Hematopoietic multipotent progenitor cell (in vitro differentiated cells): Measurements from ENCODE around the gene PYURF. TPM values are rescaled to one million over a fixed set of nuclear protein-coding genes. Genes with fewer than 3 reads are reported as not detected.

Source experiments
- DNase-seq, 3 donors: peaks; one replicate each; pipeline ENCODE4 v3.0.0-alpha.2; 2011 to 2015; ENCODE audit warnings: low read depth in 2 of 3, low spot score in 2 of 3
- total RNA-seq: library from RNA; depleted of rRNA; stranded (reverse); fragments of >200 nt; gene quantifications from one replicate; pipeline ENCODE4 v1.2.3, GENCODE V29; 2012

Gene PYURF
- total RNA-seq, 1 donor: 65.7 TPM

- no peak for DNase-seq
These were observed 8.7 kb downstream of the PYURF start for GRCh38 chr4:88514557-88515511.

GRCh38 chr4:88511236-88511635, 12.3 kb downstream of the PYURF start:
- no peak for DNase-seq

DNA sequence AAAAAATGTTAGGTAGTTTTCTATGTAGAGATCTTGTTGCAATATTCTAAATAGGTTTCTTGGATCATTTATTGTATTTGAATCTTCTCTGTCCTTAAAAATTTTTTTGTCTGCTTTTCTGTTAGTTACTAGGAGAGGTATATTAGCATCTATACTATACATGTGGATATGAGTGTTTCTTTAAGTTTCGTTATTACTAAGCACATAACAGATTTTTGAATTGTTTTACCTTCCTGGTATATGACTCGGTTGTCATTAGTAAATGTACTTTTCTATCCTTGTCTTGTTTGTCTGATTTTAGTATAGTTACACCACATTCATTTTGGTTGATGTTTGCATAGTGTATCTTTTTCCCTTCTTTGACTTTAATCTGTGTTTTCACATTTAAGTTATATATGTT, 20.2 kb downstream of the PYURF start:
- no peak for DNase-seq

DNA sequence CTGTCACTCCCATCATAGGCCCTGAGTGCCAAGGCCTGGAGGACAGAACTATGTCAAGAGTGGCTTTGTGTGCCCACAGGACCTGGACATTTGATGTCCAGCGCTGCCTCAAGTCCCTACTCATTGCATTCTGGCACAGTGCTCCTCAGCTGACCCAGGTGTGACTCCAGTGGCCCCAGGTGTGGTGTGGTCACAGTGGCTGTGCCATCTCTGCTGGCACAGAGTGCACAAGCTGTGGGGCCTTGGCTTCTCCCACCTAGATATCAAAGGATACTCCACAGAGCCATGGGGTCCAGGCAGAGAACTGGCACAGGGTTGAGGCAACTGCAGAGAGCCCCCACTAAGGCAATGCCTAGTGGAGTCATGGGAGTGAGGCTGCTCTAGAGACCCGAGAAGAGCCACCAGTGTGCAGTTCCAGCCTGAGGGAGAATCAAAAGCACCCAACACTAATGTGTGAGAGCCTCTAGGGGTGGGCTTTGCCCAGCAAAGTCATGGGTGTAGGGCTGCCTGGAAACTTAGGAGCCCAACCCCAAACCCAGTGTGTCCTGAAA, 25.6 kb downstream of the PYURF start:
- no peak for DNase-seq

DNA sequence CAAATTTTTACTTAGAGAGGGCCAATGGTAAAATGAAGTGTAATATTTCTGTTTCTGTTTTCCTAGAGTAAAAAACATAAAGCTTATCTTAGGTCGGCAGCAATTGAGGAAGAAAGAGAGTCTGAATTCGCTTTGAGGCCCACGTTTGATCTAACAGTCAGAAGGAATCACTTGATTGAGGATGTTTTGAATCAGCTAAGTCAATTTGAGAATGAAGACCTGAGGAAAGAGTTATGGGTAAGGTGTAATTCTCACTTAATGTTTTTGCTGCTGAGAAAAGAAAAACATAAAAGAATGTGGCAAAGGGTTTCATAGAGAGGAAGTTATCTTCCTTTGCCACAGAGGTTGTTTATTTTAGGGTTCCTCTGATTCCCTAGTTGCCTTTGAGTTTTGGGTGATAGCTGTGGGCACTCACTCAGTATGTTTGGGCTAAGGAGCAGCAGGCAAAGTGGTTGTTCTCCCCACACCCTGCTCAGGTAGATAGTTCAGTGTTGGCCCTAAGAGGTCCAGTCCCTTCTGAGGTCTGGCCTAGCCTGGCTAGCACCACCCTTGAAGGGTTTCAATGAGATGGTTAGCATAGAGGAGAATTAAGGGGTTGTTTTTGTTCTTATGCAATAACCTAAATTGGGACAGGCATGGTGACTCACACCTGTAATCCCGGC, 34.3 kb downstream of the PYURF start:
- peak in 1 of 3 donors; percentile 40 for DNase-seq

DNA sequence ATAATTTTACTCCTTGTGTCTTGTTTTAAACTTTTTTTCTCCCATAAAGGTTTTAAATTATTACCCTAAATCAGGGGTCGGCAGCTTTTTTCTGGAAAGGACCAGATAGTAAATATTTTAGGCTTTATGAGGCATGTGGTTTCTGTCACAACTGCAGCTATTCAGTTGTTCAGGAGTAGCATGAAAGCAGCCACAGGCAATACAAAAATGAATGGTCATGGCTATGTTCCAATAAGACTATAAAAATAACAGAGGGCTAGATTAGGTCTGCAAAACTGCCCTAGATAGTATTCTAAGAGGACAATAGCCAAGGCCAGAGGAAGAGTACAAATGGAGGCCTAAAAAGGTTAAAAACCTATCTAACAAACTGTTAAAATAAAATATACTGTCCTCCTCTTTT, 42.0 kb downstream of the PYURF start:
- no peak for DNase-seq

DNA sequence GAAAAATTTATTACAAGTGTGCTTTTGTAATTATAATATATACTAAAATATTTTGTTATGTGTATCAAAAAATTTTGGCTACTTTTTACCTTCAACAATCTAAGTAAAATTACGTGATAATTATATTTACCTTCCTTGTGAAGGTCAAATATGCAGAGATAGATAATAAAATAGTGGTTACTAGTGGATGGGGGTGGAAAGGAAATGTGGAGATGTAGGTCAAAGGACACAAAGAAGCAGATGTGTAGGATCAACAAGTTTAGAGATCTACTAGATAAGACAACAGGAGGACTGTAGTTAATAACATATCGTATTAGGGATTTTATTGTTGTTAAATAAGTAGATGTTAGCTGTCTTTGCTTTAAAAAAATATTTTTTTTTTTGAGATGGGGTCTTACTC, 45.3 kb downstream of the PYURF start:
- no peak for DNase-seq

- DNase-seq: no peak
These were observed 46.2 kb downstream of the PYURF start for GRCh38 chr4:88477229-88477860.

Other genes with a start within 250 kb of the PYURF start
- gene PPM1K, start 239.2 kb downstream of the PYURF start, total RNA-seq: 33.9 TPM
- 21.0 TPM for gene HERC6, start 144.9 kb downstream of the PYURF start, total RNA-seq
- gene HERC5, start 66.7 kb downstream of the PYURF start, total RNA-seq: 6.5 TPM
- 21.3 TPM for gene HERC3, start 68.7 kb upstream of the PYURF start, total RNA-seq
- gene NAP1L5, start 174.1 kb upstream of the PYURF start, total RNA-seq: 3.5 TPM